Smooth muscle cell (in vitro differentiated cells): Measurements from ENCODE around the gene LILRA1. TPM values are rescaled to one million over a fixed set of nuclear protein-coding genes. Genes with fewer than 3 reads are reported as not detected.

ENCODE experiments used
- DNase-seq: peaks from one replicate; lab custom pipeline; 2025; ENCODE audit not compliant: unreplicated experiment; lab: John Stamatoyannopoulos, UW
- H2AFZ ChIP-seq: fragments of 200-600 bp; sonication (generic); 2 replicates; pipeline ENCODE4 v1.6.0; 2016; ENCODE audit warnings: antibody characterized with exemption, low read depth, mild to moderate bottlenecking
- H3F3A ChIP-seq: fragments of 200-600 bp; sonication (generic); 2 replicates; pipeline ENCODE4 v1.6.0; 2017; ENCODE audit warnings: antibody characterized with exemption, low read depth
- H3K27ac ChIP-seq: fragments of 200-600 bp; sonication (generic); 2 replicates; pipeline ENCODE4 v1.5.1; 2016; ENCODE audit warnings: low read depth, mild to moderate bottlenecking
- H3K27me3 ChIP-seq: fragments of 200-600 bp; sonication (generic); 2 replicates; pipeline ENCODE4 v1.6.1; 2016; ENCODE audit warnings: low read depth, mild to moderate bottlenecking
- H3K36me3 ChIP-seq: fragments of 200-600 bp; sonication (generic); 2 replicates; pipeline ENCODE4 v1.5.1; 2016; ENCODE audit warnings: low read depth
- H3K4me1 ChIP-seq: fragments of 200-600 bp; sonication (generic); 2 replicates; pipeline ENCODE4 v1.5.1; 2016; ENCODE audit warnings: low read depth
- H3K4me2 ChIP-seq: fragments of 200-600 bp; sonication (generic); 2 replicates; pipeline ENCODE4 v1.6.0; 2016; ENCODE audit warnings: mild to moderate bottlenecking
- H3K4me3 ChIP-seq: fragments of 200-600 bp; sonication (generic); 2 replicates; pipeline ENCODE4 v1.5.1; 2016; ENCODE audit warnings: mild to moderate bottlenecking
- H3K79me2 ChIP-seq: fragments of 200-600 bp; sonication (generic); 2 replicates; pipeline ENCODE4 v1.6.0; 2016; ENCODE audit warnings: low read depth, mild to moderate bottlenecking
- H3K9ac ChIP-seq: fragments of 200-600 bp; sonication (generic); 2 replicates; pipeline ENCODE4 v1.6.0; 2016; ENCODE audit warnings: low read depth
- H3K9me3 ChIP-seq: fragments of 200-600 bp; sonication (generic); replicated peaks from 2 replicates; pipeline ENCODE4 v1.5.1; 2016; ENCODE audit warnings: low read depth
- H4K20me1 ChIP-seq: fragments of 200-600 bp; sonication (generic); 2 replicates; pipeline ENCODE4 v1.6.0; 2016; ENCODE audit warnings: low read depth
- CTCF ChIP-seq: fragments of 200-600 bp; sonication (generic); IDR thresholded peaks from 2 replicates; pipeline ENCODE4 v1.5.1; 2017; ENCODE audit warnings: borderline replicate concordance, mild to moderate bottlenecking, antibody characterized with exemption; ENCODE audit not compliant: insufficient read depth, poor library complexity, severe bottlenecking
- WGBS: methylation state at CpG from one replicate; pipeline ENCODE4 v1.1.7; 2016; ENCODE audit warnings: low lambda C conversion rate; 5-methylcytosine and 5-hydroxymethylcytosine counted together
- microRNA-seq: library from miRNA; unstranded; fragments of <30 nt; microRNA quantifications from one replicate; pipeline ENCODE4, GENCODE V29; 2016; ENCODE audit warnings: borderline number of aligned reads
- polyA plus RNA-seq: library from polyadenylated mRNA; unstranded; fragments of >200 nt; fragmentation: Nextera tagmentation; extraction: Ambion mirVana; gene quantifications from 2 replicates; pipeline ENCODE4 v1.2.1, GENCODE V29; 2016
- small RNA-seq: library from RNA; depleted of rRNA; stranded (forward); fragments of <200 nt; gene quantifications from one replicate; pipeline ENCODE3, GENCODE V24; 2014
- total RNA-seq: library from RNA; depleted of rRNA; stranded (reverse); fragments of >200 nt; gene quantifications from 2 replicates; pipeline ENCODE4 v1.2.3, GENCODE V29; 2014

The LILRA1 gene
- total and polyA plus RNA-seq, 2 experiments from 2014 or later: not detected

GRCh38 chr19:54648129-54648528 is 54.7 kb downstream of the LILRA1 start:
- Histone ChIP-seq H3K27me3 (no peaks in the 10 kb centered on the region), H3K36me3 (no peaks in the 10 kb centered on the region), H2AFZ (no peak overlapping the region), H3K79me2 (no peaks in the 10 kb centered on the region), H3K9me3 (no peaks in the 10 kb centered on the region), H3K4me1 (no peaks in the 10 kb centered on the region), H3K4me3 (no peak overlapping the region), H4K20me1 (no peaks in the 10 kb centered on the region), H3F3A (no peaks in the 10 kb centered on the region), H3K27ac (no peak overlapping the region), H3K9ac (no peak overlapping the region), H3K4me2 (no peak overlapping the region)
- 36% methylated on average over 4 of the region's 4 CpGs for WGBS
- no peak for TF ChIP-seq CTCF
- no peak for DNase-seq

- no peak for TF ChIP-seq CTCF
- H2AFZ ChIP-seq: no peak overlapping the region
- no peaks in the 10 kb centered on the region for H3K9me3 ChIP-seq
- DNase-seq: no peak
- no peaks in the 10 kb centered on the region for H3K79me2 ChIP-seq
- WGBS: 76% methylated on average over 6 of the region's 6 CpGs
- H3K27ac ChIP-seq: no peak overlapping the region
- no peaks in the 10 kb centered on the region for H3F3A ChIP-seq
- no peak overlapping the region for H3K4me3 ChIP-seq
- H3K36me3 ChIP-seq: no peaks in the 10 kb centered on the region
- H3K4me2 ChIP-seq: no peak overlapping the region
- H4K20me1 ChIP-seq: no peaks in the 10 kb centered on the region
- no peaks in the 10 kb centered on the region for H3K27me3 ChIP-seq
- H3K4me1 ChIP-seq: no peaks in the 10 kb centered on the region
- no peak overlapping the region for H3K9ac ChIP-seq
These were observed 56.8 kb downstream of the LILRA1 start for GRCh38 chr19:54650108-54650655.

Small RNA genes lying within 50 kb of the gene (microRNA-seq; reads per million reads assigned to microRNA genes)
- gene MIR8061: not detected

Small RNA genes lying within 50 kb of the gene (small RNA-seq; reads per million reads assigned to genes)
- gene AC245036.2 (not detected), gene AC245036.3 (not detected), gene MIR8061 (not detected)

Other genes with a start within 250 kb of the LILRA1 start
- not detected in 2 replicates for gene LAIR1, start 228.7 kb upstream of the LILRA1 start, total RNA-seq
- not detected in 2 replicates for gene LAIR1, start 228.7 kb upstream of the LILRA1 start, polyA plus RNA-seq
- 0.40 and 2.6 TPM in 2 replicates for gene TTYH1, start 178.2 kb upstream of the LILRA1 start, total RNA-seq
- gene TTYH1, start 178.2 kb upstream of the LILRA1 start, polyA plus RNA-seq: 0.65 and 2.1 TPM in 2 replicates
- 32.9 and 39.2 TPM in 2 replicates for gene LENG8, start 144.4 kb upstream of the LILRA1 start, total RNA-seq
- 27.6 and 60.1 TPM in 2 replicates for gene LENG8, start 144.4 kb upstream of the LILRA1 start, polyA plus RNA-seq
- 1.7 and 4.1 TPM in 2 replicates for gene LENG9, start 129.9 kb upstream of the LILRA1 start, total RNA-seq
- 0.57 and 1.3 TPM in 2 replicates for gene LENG9, start 129.9 kb upstream of the LILRA1 start, polyA plus RNA-seq
- gene CDC42EP5, start 120.3 kb upstream of the LILRA1 start, total RNA-seq: 33.6 and 74.0 TPM in 2 replicates
- gene CDC42EP5, start 120.3 kb upstream of the LILRA1 start, polyA plus RNA-seq: 94.1 and 99.8 TPM in 2 replicates
- gene LAIR2, start 90.8 kb upstream of the LILRA1 start, total RNA-seq: not detected in 2 replicates
- gene LAIR2, start 90.8 kb upstream of the LILRA1 start, polyA plus RNA-seq: not detected in 2 replicates
- not detected in 2 replicates for gene LILRA2, start 19.8 kb upstream of the LILRA1 start, total RNA-seq
- gene LILRA2, start 19.8 kb upstream of the LILRA1 start, polyA plus RNA-seq: not detected in 2 replicates
- gene LILRB1, start 36.9 kb downstream of the LILRA1 start, total RNA-seq: not detected in 2 replicates
- not detected in 2 replicates for gene LILRB1, start 36.9 kb downstream of the LILRA1 start, polyA plus RNA-seq
- gene LILRB4, start 69.4 kb downstream of the LILRA1 start, total RNA-seq: not detected in 2 replicates
- not detected in 2 replicates for gene LILRB4, start 69.4 kb downstream of the LILRA1 start, polyA plus RNA-seq
- gene KIR3DL3, start 130.8 kb downstream of the LILRA1 start, total RNA-seq: not detected in 2 replicates
- not detected in 2 replicates for gene KIR3DL3, start 130.8 kb downstream of the LILRA1 start, polyA plus RNA-seq
- gene KIR2DL3, start 144.9 kb downstream of the LILRA1 start, total RNA-seq: not detected in 2 replicates
- gene KIR2DL3, start 144.9 kb downstream of the LILRA1 start, polyA plus RNA-seq: not detected in 2 replicates
- gene KIR2DL1, start 176.2 kb downstream of the LILRA1 start, total RNA-seq: not detected in 2 replicates
- gene KIR2DL1, start 176.2 kb downstream of the LILRA1 start, polyA plus RNA-seq: not detected in 2 replicates
- not detected in 2 replicates for gene KIR2DL4, start 210.0 kb downstream of the LILRA1 start, total RNA-seq
- gene KIR2DL4, start 210.0 kb downstream of the LILRA1 start, polyA plus RNA-seq: not detected in 2 replicates
- gene KIR3DL1, start 222.8 kb downstream of the LILRA1 start, total RNA-seq: not detected in 2 replicates
- not detected in 2 replicates for gene KIR3DL1, start 222.8 kb downstream of the LILRA1 start, polyA plus RNA-seq
- gene KIR2DS4, start 239.0 kb downstream of the LILRA1 start, total RNA-seq: not detected in 2 replicates
- not detected in 2 replicates for gene KIR2DS4, start 239.0 kb downstream of the LILRA1 start, polyA plus RNA-seq